ENCODE results near the gene MSL1. TPM values are rescaled to one million over a fixed set of nuclear protein-coding genes. Genes with fewer than 3 reads are reported as not detected.

Gene MSL1
- total and polyA plus RNA-seq, 12 donors, result 47.8 to 143 (median 72.1) TPM

GRCh38 chr17:40171750-40172149 lies 50.0 kb downstream of the MSL1 start:
- H3K27me3 ChIP-seq, result no peaks in the 10 kb centered on the region
- H3K9me3 ChIP-seq (replicated peaks in 1 of 3), result no peaks in the 10 kb centered on the region
- peaks cover 0 to 75% of the 10 kb centered on the region in 2 donors for H3K36me3 ChIP-seq (replicated peaks in 1 of 2)
- no peak overlapping the region for H3K4me3 ChIP-seq
- DNase-seq, result no peak
- no peaks in the 10 kb centered on the region for H3K4me1 ChIP-seq (replicated peaks in 1 of 2)
- no peak overlapping the region for H3K27ac ChIP-seq
- 64 to 88% (median 79%) methylated on average over 1 of the region's 1 CpG for WGBS, 4 donors
- TF ChIP-seq POLR2A (IDR thresholded peaks at IDR 0.05), result no peak
- no peak for TF ChIP-seq CTCF (IDR thresholded peaks at IDR 0.05)
- intact Hi-C loops (cut with DNase I), result loop anchor here (5.0 to 10.0 kb wide), 2 partner anchors 39 to 117 kb away; partner anchors contain the start of gene MED24 (in 1 of the 2)

- H3K27ac ChIP-seq, result no peak overlapping the region
- no peak overlapping the region for H3K4me3 ChIP-seq
- WGBS, 4 donors, result 75 to 91% (median 81%) methylated on average over 4 of the region's 4 CpGs
- H3K4me1 ChIP-seq (replicated peaks in 1 of 2), result peaks cover 8 to 10% of the 10 kb centered on the region in 2 donors
- intact Hi-C loops (cut with DNase I), result loop anchor here (5.0 to 10.0 kb wide), 2 partner anchors 41 to 118 kb away; partner anchors contain the start of gene MED24 (in 1 of the 2)
- no peak for TF ChIP-seq POLR2A (IDR thresholded peaks at IDR 0.05)
- H3K36me3 ChIP-seq (replicated peaks in 1 of 2), result peaks cover 0 to 60% of the 10 kb centered on the region in 2 donors
- H3K27me3 ChIP-seq, result no peaks in the 10 kb centered on the region
- DNase-seq, result no peak
- H3K9me3 ChIP-seq (replicated peaks in 1 of 3), result no peaks in the 10 kb centered on the region
Observed at GRCh38 chr17:40173091-40173777, 51.5 kb downstream of the MSL1 start.

- 74 to 96% (median 80%) methylated on average over 3 of the region's 3 CpGs for WGBS, 4 donors
- DNase-seq, result no peak
- no peak overlapping the region for H3K4me3 ChIP-seq
- no peak for TF ChIP-seq CTCF (IDR thresholded peaks at IDR 0.05)
- no peak for TF ChIP-seq POLR2A (IDR thresholded peaks at IDR 0.05)
- no peaks in the 10 kb centered on the region for H3K9me3 ChIP-seq (replicated peaks in 1 of 3)
- H3K27me3 ChIP-seq, result no peaks in the 10 kb centered on the region
- H3K36me3 ChIP-seq (replicated peaks in 1 of 2), result peaks cover 0 to 55% of the 10 kb centered on the region in 2 donors
- H3K27ac ChIP-seq, result no peak overlapping the region
- H3K4me1 ChIP-seq (replicated peaks in 1 of 2), result peaks cover 8 to 10% of the 10 kb centered on the region in 2 donors
- intact Hi-C loops (cut with DNase I), result loop anchor here (5.0 to 10.0 kb wide), 2 partner anchors 41 to 119 kb away; partner anchors contain the start of gene MED24 (in 1 of the 2)
Observed at GRCh38 chr17:40173778-40174135, 52.0 kb downstream of the MSL1 start.

- Histone ChIP-seq H3K36me3 (replicated peaks in 1 of 2) (peaks cover 0 to 47% of the 10 kb centered on the region in 2 donors), H3K4me3 (no peak overlapping the region), H3K9me3 (replicated peaks in 1 of 3) (no peaks in the 10 kb centered on the region), H3K4me1 (replicated peaks in 1 of 2) (peaks cover 8 to 10% of the 10 kb centered on the region in 2 donors), H3K27ac (no peak overlapping the region), H3K27me3 (no peaks in the 10 kb centered on the region)
- intact Hi-C loops (cut with DNase I), result loop anchor here (5.0 to 10.0 kb wide), 2 partner anchors 42 to 120 kb away; partner anchors contain the start of gene MED24 (in 1 of the 2)
- TF ChIP-seq POLR2A (IDR thresholded peaks at IDR 0.05), result no peak
- no peak for TF ChIP-seq CTCF (IDR thresholded peaks at IDR 0.05)
- no peak for DNase-seq
- 94 to 100% (median 100%) methylated on average over 1 of the region's 1 CpG for WGBS, 4 donors
Observed at GRCh38 chr17:40174514-40174913, 52.7 kb downstream of the MSL1 start.
